Kidney epithelial cell (primary cell): ENCODE measurements around the gene LSM8. TPM values are rescaled to one million over a fixed set of nuclear protein-coding genes. Genes with fewer than 3 reads are reported as not detected.

Source experiments
- DNase-seq: peaks from one replicate; pipeline ENCODE4 v3.0.0-alpha.2; 2010; ENCODE audit warnings: low read depth
- H3K27me3 ChIP-seq: 2 replicates; pipeline ENCODE4 v1.6.0; 2011; ENCODE audit warnings: low read length; ENCODE audit not compliant: control insufficient read depth, insufficient read depth
- H3K36me3 ChIP-seq: 2 replicates; pipeline ENCODE4 v1.5.1; 2011; ENCODE audit warnings: low read length; ENCODE audit not compliant: control insufficient read depth, insufficient read depth
- H3K4me3 ChIP-seq: 2 replicates; pipeline ENCODE4 v1.5.1; 2011; ENCODE audit warnings: low read depth, mild to moderate bottlenecking, control low read depth, low read length
- total RNA-seq: library from RNA; depleted of rRNA; stranded (reverse); fragments of >200 nt; gene quantifications from 2 replicates; pipeline ENCODE4 v1.2.3, GENCODE V29; 2015
- TF ChIP-seq, protein P1 (sequence below): IDR thresholded peaks from 2 replicates; pipeline ENCODE4 v1.5.1; 2011; ENCODE audit warnings: mild to moderate bottlenecking, moderate library complexity, low read length, control low read depth, inconsistent platforms; ENCODE audit not compliant: insufficient read depth, poor library complexity, severe bottlenecking

The LSM8 gene
- total RNA-seq, 1 donor from 2014 or later = 50.9 TPM

DNA sequence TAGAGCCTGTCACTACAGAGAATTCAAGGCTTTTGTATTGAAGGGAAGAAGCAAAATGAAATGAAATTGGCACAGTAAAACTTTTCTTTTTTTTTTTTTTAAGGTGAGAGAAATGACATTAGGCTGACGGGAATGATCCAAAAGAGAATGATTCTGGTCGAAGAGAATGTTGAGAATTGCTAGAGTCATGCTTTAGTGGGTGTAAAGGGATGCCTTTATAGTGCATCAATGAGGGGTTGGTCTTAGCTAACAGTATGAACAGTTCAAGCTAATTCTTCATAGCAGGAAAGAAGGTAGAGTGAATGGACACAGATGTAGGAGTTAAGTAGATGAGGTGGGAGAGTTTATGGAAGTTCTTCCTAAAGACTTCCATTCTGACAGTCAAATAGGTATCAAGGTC, 32.3 kb upstream of the LSM8 start:
- DNase-seq = no peak
- Histone ChIP-seq H3K36me3 (no peaks in the 10 kb centered on the region), H3K4me3 (no peak overlapping the region), H3K27me3 (no peaks in the 10 kb centered on the region)
- TF ChIP-seq, protein P1, sequence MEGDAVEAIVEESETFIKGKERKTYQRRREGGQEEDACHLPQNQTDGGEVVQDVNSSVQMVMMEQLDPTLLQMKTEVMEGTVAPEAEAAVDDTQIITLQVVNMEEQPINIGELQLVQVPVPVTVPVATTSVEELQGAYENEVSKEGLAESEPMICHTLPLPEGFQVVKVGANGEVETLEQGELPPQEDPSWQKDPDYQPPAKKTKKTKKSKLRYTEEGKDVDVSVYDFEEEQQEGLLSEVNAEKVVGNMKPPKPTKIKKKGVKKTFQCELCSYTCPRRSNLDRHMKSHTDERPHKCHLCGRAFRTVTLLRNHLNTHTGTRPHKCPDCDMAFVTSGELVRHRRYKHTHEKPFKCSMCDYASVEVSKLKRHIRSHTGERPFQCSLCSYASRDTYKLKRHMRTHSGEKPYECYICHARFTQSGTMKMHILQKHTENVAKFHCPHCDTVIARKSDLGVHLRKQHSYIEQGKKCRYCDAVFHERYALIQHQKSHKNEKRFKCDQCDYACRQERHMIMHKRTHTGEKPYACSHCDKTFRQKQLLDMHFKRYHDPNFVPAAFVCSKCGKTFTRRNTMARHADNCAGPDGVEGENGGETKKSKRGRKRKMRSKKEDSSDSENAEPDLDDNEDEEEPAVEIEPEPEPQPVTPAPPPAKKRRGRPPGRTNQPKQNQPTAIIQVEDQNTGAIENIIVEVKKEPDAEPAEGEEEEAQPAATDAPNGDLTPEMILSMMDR = no peak

DNA sequence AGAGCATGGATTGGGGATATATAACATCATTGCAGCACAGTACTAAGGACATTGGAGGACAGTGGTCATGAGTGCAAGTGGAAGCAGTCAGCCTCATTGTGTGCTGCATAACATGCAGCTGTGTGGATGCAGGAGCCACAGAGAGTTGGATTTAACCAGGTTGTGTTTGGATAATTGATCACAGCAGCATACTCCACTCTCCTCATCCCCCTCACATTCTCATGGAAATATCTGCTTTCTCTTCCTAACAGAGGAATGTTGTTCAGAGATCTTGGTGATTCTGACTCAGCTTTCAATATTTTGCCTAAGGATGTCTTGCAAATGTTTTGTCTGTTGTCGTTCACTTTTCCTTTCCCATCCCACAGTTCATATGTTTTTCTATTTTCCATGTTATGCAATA, 31.8 kb upstream of the LSM8 start:
- no peak for DNase-seq
- Histone ChIP-seq H3K36me3 (no peaks in the 10 kb centered on the region), H3K4me3 (no peak overlapping the region), H3K27me3 (no peaks in the 10 kb centered on the region)
- TF ChIP-seq, protein P1 = no peak

DNA sequence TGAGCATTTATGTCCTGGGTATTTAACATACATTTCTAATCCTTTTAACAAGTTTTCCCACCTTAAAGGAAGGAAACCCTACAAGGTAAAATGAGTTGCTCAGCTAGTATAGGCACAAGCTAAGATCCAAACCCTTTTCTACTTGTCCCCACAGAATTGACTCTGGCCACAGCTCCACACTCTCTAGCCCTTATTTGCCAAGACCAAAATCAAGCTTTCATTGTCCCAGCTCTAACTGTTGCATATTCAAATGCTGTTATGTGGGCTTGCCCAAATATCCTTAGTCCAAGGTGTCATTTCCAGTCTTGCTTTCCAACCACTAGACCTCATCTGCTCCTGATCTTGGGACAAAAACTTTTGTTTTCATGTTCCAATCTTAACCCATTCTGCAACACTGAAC, 31.3 kb upstream of the LSM8 start:
- Histone ChIP-seq H3K4me3 (no peak overlapping the region), H3K27me3 (no peaks in the 10 kb centered on the region), H3K36me3 (no peaks in the 10 kb centered on the region)
- TF ChIP-seq, protein P1 = no peak
- no peak for DNase-seq

DNA sequence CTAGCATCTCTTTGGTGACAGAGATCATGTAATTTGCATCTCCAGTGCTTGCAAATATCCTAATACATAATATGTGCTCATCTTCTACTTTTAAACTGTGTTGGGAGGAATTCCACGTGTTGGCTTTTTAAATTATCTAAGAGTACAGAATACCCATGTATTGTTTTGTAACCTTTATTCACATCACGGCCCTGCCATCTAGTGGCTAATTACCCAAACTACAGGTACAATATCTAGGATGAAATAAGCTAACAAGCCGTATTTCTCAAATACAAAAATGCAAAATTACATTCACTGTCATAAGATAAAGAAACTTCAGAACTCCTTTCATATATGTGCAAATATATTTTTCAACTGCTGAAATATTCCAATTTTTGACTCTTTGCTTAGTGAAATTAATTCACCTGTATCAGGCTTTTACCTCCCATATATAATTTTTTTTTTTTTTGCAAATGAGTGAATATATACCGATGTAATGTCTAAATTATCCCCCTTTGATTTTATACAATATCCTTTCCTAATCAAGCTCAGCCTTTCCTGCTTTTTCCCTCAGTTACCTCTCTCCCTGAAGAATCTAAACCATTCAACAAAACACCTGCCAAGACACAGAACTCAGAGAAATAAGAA, 30.3 kb upstream of the LSM8 start:
- Histone ChIP-seq H3K36me3 (no peaks in the 10 kb centered on the region), H3K4me3 (no peak overlapping the region), H3K27me3 (no peaks in the 10 kb centered on the region)
- TF ChIP-seq, protein P1 = peak; percentile 47
- DNase-seq = no peak

DNA sequence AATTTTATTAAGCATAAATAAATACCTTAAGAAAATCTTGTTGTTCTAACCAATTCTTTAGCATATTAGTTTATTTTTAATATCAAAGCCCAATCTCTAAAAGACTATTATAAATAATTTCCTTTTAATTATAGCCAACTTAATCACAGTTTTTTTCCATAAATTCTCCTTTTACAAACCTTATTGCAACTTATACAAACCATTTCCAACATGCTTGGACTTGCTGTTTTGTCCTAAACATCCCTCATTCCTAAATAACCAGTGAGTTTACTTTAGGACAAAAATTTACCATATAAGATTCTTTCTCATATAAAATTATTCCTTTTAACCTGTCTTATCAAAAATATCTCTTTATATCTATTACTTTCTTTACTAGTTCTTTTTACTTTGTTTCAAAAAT, 25.2 kb upstream of the LSM8 start:
- H3K4me3 ChIP-seq = no peak overlapping the region
- DNase-seq = no peak
- no peaks in the 10 kb centered on the region for H3K36me3 ChIP-seq
- no peaks in the 10 kb centered on the region for H3K27me3 ChIP-seq
- TF ChIP-seq, protein P1 = no peak

DNA sequence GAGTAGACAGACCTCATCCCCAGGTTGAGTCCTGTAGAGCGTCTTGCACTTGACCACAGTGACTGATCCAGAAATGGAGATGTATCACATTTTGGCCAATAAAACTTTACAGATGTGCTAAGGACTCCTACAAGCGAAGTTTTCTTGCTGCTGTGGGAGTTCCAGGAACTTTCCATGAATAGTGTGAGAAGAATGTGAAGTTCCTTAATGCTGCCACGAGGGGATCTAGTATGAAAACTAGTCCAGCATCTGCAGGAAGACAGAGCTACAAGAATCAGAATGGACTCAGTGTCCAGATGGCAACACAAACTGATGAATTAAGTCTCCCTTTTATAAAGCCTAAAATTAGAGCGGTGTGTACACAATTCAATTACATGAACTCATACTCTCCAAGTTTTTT, 14.8 kb upstream of the LSM8 start:
- TF ChIP-seq, protein P1 = no peak
- no peaks in the 10 kb centered on the region for H3K36me3 ChIP-seq
- H3K27me3 ChIP-seq = no peaks in the 10 kb centered on the region
- no peak for DNase-seq
- H3K4me3 ChIP-seq = no peak overlapping the region
